Testis (tissue), 3 donors: ENCODE data around the gene EFNA2. TPM values are rescaled to one million over a fixed set of nuclear protein-coding genes. Genes with fewer than 3 reads are reported as not detected.
A peak's percentile ranks its signal among the peaks of the same experiment; 100 is the strongest.

Experiments used
- DNase-seq: peaks from one replicate; pipeline ENCODE4 v3.0.0-alpha.2; 2019
- H3K27ac ChIP-seq, 2 donors: fragments of 200-600 bp; sonication (generic); one replicate each; pipeline ENCODE4 v1.5.1; 2019
- H3K27me3 ChIP-seq: fragments of 200-600 bp; sonication (generic); one replicate; pipeline ENCODE4 v1.5.1; 2019
- H3K36me3 ChIP-seq: fragments of 200-600 bp; sonication (generic); one replicate; pipeline ENCODE4 v1.5.1; 2017; ENCODE audit warnings: low read depth; ENCODE audit errors: missing control alignments
- H3K4me1 ChIP-seq: fragments of 200-600 bp; sonication (generic); one replicate; pipeline ENCODE4 v1.5.1; 2019
- H3K4me3 ChIP-seq, 2 donors: fragments of 200-600 bp; sonication (generic); one replicate each; pipeline ENCODE4 v1.5.1; 2017 to 2019
- H3K9me3 ChIP-seq: fragments of 200-600 bp; sonication (generic); one replicate; pipeline ENCODE4 v1.5.1; 2017
- CTCF ChIP-seq, 3 experiments: fragments of 450-650 bp in 2 of 3; fragments of 200-600 bp in 1 of 3; sonication (generic) in 1 of 3; IDR thresholded peaks; one replicate each; pipeline ENCODE4 v1.5.1; 2016 to 2019; ENCODE audit warnings: antibody characterized with exemption in 3 of 3, mild to moderate bottlenecking in 2 of 3, moderate library complexity in 1 of 3
- POLR2A ChIP-seq: fragments of 450-650 bp; IDR thresholded peaks from one replicate; pipeline ENCODE4 v1.6.1; 2017; ENCODE audit warnings: antibody characterized with exemption, mild to moderate bottlenecking, moderate library complexity
- WGBS, 2 donors: methylation state at CpG; one replicate each; pipeline ENCODE4 v1.1.5; 2018; 5-methylcytosine and 5-hydroxymethylcytosine counted together
- intact Hi-C: fragments of 100-400 bp; cut with DNase I; formaldehyde crosslinking; loops from one replicate; pipeline ENCODE4 v1.15.1; 2023; ENCODE audit warnings: low total_unique reads
- polyA plus RNA-seq: library from polyadenylated mRNA; stranded (reverse); fragments of 350-450 nt; fragmentation: Illumina TruSeq; extraction: RNeasy Lipid Tissue Mini Kit (QIAGEN cat#74804); gene quantifications from one replicate; pipeline ENCODE4 v1.2.3, GENCODE V29; 2014; ENCODE audit warnings: low read depth, low replicate concordance; ENCODE audit not compliant: insufficient read depth
- total RNA-seq, 2 donors: library from RNA; depleted of rRNA; stranded (reverse); fragments of >200 nt; gene quantifications; one replicate each; pipeline ENCODE4 v1.2.3, GENCODE V29; 2016

Gene EFNA2
- total and polyA plus RNA-seq, 3 donors from 2014 or later: 0.61 to 2.9 (median 1.5) TPM

GRCh38 chr19:1280636-1281568, 4.8 kb upstream of the EFNA2 start:
- Histone ChIP-seq H3K36me3 (no peaks in the 10 kb centered on the region), H3K27me3 (no peaks in the 10 kb centered on the region), H3K27ac (no peak overlapping the region), H3K4me3 (no peak overlapping the region), H3K9me3 (no peaks in the 10 kb centered on the region), H3K4me1 (peaks cover 23% of the 10 kb centered on the region)
- WGBS, 2 donors: 73 to 78% methylated on average over 23 to 53 of the region's 53 CpGs
- TF ChIP-seq POLR2A (no peak), CTCF (IDR thresholded peaks at IDR 0.05) (no peak)
- no peak for DNase-seq
- intact Hi-C loops: no loop called here

GRCh38 chr19:1281569-1282287, 3.9 kb upstream of the EFNA2 start:
- Histone ChIP-seq H3K27ac (no peak overlapping the region), H3K36me3 (no peaks in the 10 kb centered on the region), H3K4me1 (peaks cover 16% of the 10 kb centered on the region), H3K27me3 (no peaks in the 10 kb centered on the region), H3K9me3 (no peaks in the 10 kb centered on the region), H3K4me3 (no peak overlapping the region)
- 75 to 79% methylated on average over 10 to 15 of the region's 15 CpGs for WGBS, 2 donors
- TF ChIP-seq POLR2A (no peak), CTCF (IDR thresholded peaks at IDR 0.05) (no peak)
- intact Hi-C loops: no loop called here
- no peak for DNase-seq

GRCh38 chr19:1282588-1283206, 3.0 kb upstream of the EFNA2 start:
- 54 to 66% methylated on average over 15 to 18 of the region's 18 CpGs for WGBS, 2 donors
- Histone ChIP-seq H3K4me3 (no peak overlapping the region), H3K4me1 (peaks cover 19% of the 10 kb centered on the region), H3K27ac (no peak overlapping the region), H3K27me3 (no peaks in the 10 kb centered on the region), H3K9me3 (no peaks in the 10 kb centered on the region), H3K36me3 (no peaks in the 10 kb centered on the region)
- DNase-seq: no peak
- intact Hi-C loops: no loop called here
- TF ChIP-seq CTCF (IDR thresholded peaks at IDR 0.05) (no peak), POLR2A (no peak)

- H3K4me1 ChIP-seq: peaks cover 20% of the 10 kb centered on the region
- 43 to 49% methylated on average over 6 to 26 of the region's 29 CpGs for WGBS, 2 donors
- H3K36me3 ChIP-seq: no peaks in the 10 kb centered on the region
- H3K9me3 ChIP-seq: no peaks in the 10 kb centered on the region
- peak; percentile 51 for DNase-seq
- intact Hi-C loops: no loop called here
- H3K27me3 ChIP-seq: no peaks in the 10 kb centered on the region
- no peak overlapping the region for H3K4me3 ChIP-seq
- TF ChIP-seq CTCF (IDR thresholded peaks at IDR 0.05) (no peak), POLR2A (no peak)
- peak overlapping the region in 1 of 2 donors; percentile 44 for H3K27ac ChIP-seq
Observed at GRCh38 chr19:1283207-1283916, 2.3 kb upstream of the EFNA2 start.
